Activated CD8-positive, alpha-beta memory T cell treated with anti-CD3 and anti-CD28 coated beads for 1 hour (primary cell): ENCODE measurements around the gene WNT3A.

Experiments used
- DNase-seq, 2 donors: peaks; one replicate each; pipeline ENCODE4 v3.0.0-alpha.2; 2020; ENCODE audit warnings: low read depth in 1 of 2; ENCODE audit errors: extremely low read depth in 1 of 2

The WNT3A gene

GRCh38 chr1:228065543-228066347 lies 58.9 kb downstream of the WNT3A start:
- no peak for DNase-seq

GRCh38 chr1:228066416-228066815 lies 59.6 kb downstream of the WNT3A start:
- no peak for DNase-seq

- DNase-seq: no peak
Observed at GRCh38 chr1:228066891-228067654, 60.3 kb downstream of the WNT3A start.

- DNase-seq: no peak
Observed at GRCh38 chr1:228068359-228068758, 61.6 kb downstream of the WNT3A start.

- no peak for DNase-seq
Observed at GRCh38 chr1:228070173-228070572, 63.4 kb downstream of the WNT3A start.

GRCh38 chr1:228070851-228071250 lies 64.1 kb downstream of the WNT3A start:
- no peak for DNase-seq

- DNase-seq: no peak
Observed at GRCh38 chr1:228071839-228072657, 65.2 kb downstream of the WNT3A start.

- DNase-seq: no peak
Observed at GRCh38 chr1:228072658-228073043, 65.9 kb downstream of the WNT3A start.

- DNase-seq: no peak
Observed at GRCh38 chr1:228073061-228073856, 66.5 kb downstream of the WNT3A start.

GRCh38 chr1:228073857-228074545 lies 67.2 kb downstream of the WNT3A start:
- no peak for DNase-seq

GRCh38 chr1:228074954-228075730 lies 68.3 kb downstream of the WNT3A start:
- DNase-seq: no peak

GRCh38 chr1:228075801-228076271 lies 69.0 kb downstream of the WNT3A start:
- no peak for DNase-seq

GRCh38 chr1:228076796-228077430 lies 70.1 kb downstream of the WNT3A start:
- DNase-seq: no peak

- DNase-seq: no peak
Observed at GRCh38 chr1:228077565-228078330, 71.0 kb downstream of the WNT3A start.

GRCh38 chr1:228079013-228079412 lies 72.2 kb downstream of the WNT3A start:
- DNase-seq: no peak

GRCh38 chr1:228079601-228080263 lies 72.9 kb downstream of the WNT3A start:
- DNase-seq: no peak

- no peak for DNase-seq
Observed at GRCh38 chr1:228081144-228081543, 74.3 kb downstream of the WNT3A start.
